HG02938 (cell line): ENCODE measurements around the gene RAMACL.
"Not testable (repeated sequence)": the region's sequence is repeated elsewhere in the genome, so short reads cannot be mapped to it uniquely, and the experiment has no call there.

Source experiments
- ATAC-seq: cut with Tn5 transposase; IDR thresholded peaks from one replicate; pipeline ENCODE4 v1.9.1; 2021; ENCODE audit warnings: mild to moderate bottlenecking, moderate library complexity; ENCODE audit not compliant: unreplicated experiment

Gene RAMACL

DNA sequence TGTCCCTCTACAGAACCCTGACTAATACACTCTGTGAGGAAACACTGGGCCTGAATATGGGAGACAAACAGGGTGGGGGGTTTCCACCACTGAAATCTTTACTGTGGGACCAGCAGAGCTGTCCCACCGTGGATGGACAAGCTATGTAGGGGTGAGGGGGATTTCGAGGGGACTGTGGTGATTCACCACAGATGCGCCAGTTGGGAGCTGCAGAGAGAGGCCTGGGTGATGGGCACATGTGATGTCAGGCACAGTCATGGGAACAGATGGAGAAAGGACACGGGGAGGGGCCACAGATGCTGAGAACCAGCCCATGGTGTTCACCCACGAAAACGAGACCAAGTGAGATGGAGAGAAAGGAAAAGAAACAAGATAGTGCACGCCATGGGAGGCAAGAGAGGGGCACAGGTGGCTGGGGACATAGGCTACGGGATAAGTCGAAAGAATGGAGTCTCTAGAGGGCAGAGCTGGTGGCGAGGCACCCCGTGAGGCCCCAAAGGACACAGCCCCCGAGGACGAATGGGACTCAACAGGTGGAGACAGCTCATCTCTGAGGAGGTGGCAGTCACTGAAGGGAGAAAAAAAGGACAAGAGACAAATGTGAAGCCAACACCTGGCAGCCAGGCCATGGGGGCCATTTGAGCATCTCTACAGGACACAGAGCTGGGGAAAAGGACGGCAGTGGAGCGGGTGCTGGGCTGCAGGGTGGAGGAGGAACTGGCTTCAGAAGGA, 10.5 kb upstream of the RAMACL start:
- ATAC-seq: no peak

DNA sequence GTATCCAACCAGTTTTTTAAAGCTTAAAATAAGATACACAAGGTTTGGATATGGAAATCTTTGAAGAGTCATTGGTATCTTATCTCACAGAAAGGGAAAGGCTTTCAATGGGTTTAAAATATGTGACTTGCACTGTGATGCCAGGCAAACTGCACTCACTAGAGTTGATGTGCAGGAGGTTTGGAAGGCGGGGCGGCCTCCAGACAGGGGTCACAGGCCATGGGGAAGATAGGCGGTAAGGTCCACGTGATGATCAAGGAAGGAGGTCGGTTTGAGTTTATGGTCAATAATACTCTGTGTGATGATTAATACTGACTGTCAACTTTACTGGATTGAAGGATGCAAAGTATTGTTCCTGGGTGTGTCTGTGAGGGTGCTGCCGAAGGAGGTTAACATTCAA, 9.5 kb upstream of the RAMACL start:
- ATAC-seq: no peak

DNA sequence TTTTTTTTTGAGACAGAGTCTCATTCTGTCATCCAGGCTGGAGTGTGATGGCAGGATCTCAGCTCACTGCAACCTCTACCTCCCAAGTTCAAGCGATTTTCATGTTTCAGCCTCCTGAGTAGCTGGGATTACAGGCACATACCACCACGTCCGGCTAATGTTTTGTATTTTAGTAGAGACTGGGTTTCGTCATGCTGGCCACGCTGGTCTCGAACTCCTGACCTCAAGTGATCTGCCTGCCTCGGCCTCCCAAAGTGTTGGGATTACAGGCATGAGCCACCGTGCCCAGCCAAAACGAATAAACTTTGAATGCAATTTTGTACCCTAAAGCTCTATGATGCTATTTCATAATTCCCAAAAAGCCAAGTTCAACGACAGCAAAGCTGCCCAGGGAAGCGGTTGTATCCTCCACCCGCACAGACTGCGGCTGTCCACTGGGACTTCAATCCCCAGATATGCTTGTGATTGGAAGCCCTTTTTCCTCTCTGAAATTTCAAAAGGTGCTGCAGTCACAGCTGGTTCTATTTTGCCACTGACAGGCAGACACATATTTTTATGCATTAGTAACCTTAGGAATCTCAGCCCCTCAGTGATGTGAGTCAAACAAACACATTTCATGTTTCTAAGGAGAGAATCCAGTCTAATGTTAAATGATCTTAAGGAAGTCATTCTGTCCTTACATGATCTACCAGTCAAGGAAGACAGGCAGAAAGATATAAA, 8.7 kb upstream of the RAMACL start:
- ATAC-seq: no peak

DNA sequence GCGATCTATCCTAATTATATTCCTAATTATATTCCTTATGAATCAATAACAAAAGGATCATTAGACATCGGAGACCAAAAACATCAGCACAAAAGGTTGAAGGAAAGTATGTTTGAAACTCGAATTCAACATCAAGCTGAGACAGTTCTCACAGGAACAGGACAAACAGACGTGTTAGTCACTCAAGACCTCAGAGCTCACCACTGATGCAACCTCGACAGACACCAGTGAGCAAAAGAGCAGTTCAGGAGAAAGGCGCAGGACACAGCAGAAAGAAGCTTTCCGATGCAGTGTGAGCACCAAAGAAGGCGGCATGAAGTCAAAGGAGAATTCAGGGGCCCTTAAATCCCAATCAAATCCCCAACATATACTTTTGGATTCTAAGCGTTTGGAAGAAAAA, 6.3 kb upstream of the RAMACL start:
- ATAC-seq: no peak

DNA sequence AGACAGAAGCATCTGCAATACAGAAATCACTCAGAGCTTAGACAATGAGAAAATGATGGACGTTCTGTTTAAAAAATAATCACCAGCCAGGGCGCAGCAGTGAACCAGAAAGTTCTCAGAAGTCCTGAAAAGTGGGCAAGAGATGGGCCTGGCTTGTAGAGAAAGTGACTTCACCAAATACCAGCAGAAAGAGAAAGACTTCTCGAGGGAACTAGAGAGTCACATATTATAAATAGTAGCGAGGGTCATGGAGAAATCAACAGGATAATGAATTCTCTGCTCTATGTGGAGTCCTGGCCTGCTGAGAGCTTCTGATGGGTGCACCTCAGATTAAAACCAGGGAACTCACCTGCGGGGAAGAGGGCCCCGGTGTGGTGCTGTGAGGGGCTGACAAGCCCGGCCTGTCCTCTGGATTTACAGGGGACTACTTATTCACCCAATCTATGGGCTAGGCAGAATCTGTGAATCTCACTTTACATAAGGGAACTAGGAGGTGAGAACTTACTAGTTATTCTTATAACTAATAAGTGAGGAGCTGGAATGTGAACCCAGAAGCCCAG, 5.6 kb upstream of the RAMACL start:
- no peak for ATAC-seq

DNA sequence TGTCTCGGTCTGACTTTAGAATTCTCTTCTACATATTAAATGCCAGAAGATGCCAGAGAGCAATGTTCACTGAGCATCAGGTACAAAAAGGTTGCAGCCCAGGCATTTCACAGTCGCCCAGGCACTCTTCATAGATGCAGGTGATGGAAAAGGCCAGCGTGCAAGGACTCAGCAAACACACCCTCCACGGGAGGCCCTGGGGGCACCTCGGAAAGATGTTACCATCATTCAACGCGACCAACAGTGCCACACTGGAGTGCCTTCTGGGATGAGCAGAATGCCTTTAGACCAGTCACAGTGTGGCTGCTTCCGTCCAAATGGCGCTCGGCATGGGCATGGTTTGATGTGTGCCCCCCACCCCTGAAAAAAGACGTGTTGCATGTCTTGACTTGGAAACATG, 4.5 kb upstream of the RAMACL start:
- no peak for ATAC-seq

DNA sequence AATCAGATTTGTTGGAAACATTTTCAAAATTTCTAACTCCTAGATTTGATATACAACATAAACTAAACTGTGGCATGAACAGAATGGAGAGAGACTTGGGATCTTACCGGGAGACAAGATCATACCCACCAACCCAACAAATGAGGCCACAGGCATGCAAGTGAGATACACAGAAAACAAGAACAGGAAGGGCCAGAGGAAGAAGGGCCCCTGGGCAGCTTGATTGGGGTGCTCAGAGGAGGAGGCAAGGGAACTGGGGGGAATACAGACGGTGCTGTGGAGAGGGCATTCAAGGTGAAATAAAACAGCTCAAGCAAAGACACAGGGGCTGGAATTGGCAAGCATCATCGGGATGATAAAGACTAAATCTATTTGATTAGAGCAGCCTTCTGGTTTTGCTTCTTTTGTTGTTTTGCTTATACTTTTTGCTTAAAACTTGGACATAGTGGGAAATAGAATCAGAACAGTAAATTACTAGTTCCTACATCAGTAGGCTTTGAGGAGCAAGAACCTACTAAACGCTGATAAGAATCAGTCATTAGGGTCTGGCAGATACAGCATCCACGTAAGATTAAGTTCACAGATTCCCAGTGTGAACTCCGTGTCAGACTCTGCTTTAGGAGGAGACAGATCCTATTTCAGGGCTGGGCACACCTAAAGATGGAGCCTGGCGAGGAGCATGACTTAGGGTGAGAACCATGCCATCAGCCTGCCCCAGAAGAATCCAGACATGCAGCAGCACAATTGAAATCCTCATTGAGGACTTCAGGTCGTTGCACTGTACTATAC, 3.5 kb upstream of the RAMACL start:
- no peak for ATAC-seq

DNA sequence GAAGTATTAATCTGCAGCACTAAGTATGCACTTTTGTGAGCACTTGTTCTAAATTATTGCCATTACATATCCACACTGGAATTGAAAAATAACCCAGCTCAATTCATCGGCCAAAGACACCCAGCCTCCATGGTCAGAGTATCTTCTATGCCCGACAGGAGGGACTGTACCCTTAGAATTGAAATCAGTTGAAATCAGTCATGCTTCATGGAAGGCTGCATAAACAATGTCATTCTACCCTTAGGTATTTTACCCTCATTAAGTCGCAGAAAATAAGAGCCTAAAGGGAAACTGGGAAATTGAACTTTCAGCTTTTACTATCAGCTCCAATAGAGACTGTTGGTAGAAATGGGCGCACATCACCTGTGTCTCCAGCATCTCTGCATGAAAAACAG, 2.9 kb upstream of the RAMACL start:
- no peak for ATAC-seq

DNA sequence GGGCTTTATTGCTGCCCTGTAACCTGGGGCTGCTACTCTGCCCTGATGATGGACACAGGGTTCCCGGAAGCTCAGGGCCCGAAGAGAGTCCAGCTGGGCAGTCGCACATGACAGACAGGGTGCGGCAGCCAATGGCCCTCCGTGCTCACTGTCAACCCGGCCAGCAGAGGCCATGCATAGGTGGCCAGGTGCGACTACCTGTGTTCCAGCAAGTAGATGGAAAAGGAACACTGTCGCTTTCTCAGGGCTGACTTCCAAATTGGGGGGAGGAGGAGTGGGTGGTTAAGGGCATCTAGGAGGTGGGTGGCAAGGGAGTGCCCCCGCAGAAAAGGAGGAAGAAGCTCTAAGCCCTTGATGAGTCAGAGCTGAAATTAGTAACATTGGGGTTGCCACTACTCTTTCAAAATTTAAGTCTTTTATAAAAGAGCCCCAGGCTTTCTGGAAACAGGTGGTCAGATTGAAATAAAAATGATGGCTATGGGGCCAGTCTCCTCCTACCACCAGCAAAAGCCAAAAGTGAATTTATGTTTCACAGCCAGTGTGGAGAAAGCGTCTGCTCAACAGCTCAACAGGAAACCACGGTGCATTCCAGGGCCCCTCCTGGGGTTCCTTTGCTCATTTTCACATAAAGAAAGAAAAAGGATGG, 2.3 kb upstream of the RAMACL start:
- ATAC-seq: no peak

DNA sequence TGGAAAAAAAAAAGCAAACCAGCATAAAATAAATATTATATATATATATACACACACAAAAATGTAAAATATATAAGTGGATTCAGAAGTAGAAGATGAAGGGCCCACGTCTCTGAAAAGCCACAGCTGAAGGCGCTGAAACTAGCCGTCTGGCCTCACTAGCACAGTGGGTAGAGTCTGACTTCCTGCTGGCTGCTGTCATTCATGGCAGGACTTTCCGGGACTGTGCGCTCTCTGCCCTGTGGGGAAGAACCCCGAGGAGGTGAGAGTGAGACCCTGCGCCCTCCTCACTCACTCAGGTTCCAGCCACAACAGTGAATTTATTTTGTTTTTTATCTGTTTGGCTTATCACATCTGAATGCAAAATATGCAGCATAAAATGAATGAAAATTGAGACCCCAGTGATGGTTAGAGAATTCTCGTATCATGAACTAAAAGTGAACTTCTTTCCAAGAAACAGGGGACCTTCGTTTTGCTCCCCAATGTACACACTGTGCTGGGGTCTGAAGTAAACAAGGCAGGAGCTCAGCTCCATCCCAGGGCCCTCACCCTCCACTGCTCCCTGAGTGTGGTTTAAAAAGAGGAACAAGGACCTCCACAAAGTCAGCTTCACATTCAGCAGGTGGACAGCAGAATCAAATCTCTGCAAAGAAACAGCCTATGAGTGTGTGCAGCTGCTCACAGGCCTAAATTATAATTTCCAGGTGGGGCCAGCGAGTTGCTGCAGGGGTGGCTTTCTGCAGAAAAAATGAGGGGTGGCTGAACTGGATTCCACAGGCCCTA, 1.3 kb upstream of the RAMACL start:
- peak; percentile 85 for ATAC-seq

DNA sequence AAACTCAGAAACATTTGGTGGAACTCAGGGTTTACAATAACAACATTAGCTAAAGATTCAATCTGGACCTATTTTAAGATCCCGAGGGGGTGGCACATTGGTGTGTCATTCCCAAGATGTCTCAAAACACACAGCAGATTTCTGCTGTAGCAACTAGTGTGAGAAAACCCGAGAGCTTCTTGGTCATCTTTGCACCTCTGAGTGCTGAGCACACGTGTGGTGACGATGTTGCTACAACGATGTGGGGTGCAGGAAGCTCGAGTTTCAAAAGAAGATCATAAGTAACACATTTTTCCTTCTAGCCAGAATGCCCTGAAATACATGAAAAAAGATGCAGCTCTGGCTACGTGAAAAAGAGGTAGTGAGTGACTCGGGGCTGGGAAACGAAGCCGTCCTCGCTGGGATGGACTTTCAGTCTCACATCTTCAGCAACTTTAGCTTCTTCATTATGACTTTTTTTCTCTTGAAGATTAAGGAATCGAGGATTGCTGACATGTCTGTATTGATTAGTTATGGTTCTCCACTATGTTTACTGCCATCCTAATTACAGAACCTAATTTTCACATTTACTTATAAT, 1.5 kb downstream of the RAMACL start:
- ATAC-seq: no peak

DNA sequence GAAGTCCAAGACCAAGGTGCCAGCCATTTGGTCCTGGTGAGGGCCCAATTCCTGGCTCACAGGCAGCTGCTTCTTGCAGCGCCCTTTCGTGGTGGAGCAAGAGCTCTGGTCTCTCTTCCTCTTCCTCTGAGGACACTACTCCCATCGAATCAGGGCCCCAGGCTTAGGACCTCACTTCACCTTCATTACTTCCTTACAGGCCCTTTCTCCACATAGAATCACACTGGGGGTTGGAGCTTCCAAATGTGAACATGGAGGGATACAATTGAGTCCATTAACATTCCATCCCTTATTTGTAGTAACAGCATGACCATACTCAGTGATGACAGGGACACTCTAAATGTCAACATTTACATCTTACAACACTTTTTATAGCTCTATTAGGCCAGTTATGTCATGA, 2.3 kb downstream of the RAMACL start:
- ATAC-seq: no peak

DNA sequence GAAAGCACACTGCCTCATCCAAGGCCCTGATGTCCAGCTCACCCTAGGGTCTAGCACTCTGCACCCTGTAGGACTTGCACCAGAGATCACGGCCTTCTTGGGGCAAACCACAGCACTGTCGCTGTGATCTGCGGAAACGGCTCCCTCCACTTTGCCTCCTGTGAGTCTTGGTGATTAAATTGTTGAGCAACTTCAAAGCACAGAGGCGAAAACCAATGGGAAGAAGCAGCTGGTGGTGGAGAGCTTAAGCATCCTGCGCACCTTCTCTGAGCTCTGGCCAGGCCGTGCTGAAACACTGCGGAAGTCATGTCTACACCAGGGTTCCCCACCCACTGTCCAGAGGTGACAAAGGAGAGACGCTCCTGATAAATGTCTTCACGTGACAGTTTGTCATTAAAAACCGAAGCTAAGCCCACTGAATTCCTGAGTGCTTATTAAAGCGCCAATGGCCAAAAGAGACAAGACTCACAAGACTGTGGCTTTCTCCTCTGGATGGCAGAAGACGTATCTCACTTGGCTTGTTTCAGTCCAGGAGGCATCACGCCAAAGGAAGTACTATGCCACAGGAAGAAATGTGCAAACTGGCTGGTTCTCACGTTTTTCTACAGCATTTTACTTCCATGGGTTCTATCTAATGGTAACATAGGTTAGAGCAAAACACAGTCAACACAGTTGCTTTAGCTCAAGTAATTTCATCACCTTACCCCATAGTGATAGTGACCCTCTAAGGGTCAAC, 3.1 kb downstream of the RAMACL start:
- ATAC-seq: no peak

DNA sequence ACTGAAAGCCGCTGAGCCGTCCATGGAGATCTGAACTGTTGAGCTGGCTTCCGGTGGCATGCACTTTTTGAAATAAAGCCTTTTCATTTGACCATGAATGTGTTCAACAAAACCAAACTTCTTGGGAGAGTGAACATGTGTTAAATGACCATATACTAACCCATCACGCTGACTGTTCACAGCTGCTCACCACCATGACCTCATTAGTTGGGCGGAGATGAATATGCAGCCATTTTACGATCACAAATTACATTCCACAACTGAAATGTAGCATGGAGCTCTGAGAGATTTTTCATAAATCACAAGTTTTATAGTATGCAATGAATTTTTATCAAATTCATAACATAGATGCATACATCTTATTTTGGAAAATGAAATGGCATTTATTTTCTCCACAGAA, 4.2 kb downstream of the RAMACL start:
- ATAC-seq: no peak

DNA sequence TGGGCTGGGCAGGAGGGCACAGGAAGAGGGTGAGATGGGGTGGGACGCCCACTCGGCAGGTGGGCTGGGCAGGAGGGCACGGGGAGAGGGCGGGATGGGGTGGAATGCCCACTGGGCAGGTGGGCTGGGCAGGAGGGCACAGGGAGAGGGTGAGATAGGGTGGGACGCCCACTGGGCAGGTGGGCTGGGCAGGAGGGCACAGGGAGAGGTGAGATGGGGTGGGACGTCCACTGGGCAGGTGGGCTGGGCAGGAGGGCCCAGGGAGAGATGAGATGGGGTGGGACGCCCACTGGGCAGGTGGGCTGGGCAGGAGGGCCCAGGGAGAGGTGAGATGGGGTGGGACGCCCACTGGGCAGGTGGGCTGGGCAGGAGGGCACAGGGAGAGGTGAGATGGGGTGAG, 4.7 kb downstream of the RAMACL start:
- ATAC-seq: not testable (repeated sequence)

DNA sequence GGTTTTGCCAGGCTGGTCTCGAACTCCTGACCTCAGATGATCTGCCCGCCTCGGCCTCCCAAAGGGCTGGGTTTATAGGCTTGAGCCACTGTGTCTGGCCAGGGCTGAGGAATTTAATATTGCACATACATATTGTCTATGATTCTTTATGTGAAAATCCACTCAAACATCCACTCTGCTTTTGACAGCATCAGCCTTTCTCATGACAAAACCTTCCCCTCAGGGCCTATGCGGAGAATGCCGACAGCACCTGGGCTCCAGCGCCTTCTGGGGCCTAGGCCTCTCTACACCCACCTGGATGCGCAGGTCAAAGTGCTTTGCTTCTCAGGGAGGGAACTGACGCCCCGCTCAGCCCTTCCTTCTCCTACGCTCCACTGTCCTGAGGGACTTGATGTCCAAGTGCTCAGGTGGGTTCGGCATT, 5.4 kb downstream of the RAMACL start:
- ATAC-seq: no peak

DNA sequence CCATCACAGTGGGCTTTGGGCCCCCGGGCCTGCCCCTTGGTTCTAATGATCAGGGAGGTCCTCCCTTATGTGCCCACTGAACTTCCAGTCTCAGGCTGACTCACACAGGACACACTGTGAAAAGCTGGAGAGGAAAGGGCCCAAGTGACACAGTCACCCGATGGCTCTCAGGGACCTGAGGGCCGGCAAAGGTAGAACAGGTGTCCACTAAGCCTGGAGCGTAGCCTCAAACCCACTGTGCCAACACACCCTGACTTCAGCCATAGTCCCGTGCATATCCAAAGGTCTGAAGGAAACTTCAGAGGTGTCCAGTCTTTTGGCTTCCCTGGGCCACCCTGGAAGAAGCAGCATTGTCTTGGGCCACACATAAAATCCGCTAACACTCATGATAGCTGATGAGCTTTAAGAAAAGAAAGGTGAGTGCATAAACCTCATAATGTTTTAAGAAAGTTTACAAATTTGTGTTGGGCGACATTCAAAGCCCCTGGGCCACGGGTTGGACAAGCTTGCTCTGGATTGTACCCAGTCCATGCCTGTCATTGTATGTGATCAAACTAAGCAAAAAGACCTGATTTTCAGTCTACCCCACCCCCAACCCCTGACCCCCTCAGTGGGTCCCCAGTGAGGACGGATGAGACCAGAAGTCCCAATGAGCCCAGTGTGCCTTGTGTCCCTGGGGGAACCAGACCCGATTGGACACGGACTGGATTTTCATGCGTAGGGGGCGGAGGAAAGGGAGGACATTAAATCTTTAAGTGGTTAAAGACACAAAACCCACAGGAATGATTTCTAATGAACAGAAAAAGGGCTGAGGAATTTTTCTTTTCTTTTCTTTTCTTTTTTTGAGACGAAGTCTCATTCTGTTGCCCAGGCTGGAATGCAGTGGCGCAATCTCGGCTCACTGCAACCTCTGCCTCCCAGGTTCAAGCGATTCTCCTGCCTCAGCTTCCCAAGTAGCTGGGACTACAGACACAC, 6.1 kb downstream of the RAMACL start:
- ATAC-seq: no peak

DNA sequence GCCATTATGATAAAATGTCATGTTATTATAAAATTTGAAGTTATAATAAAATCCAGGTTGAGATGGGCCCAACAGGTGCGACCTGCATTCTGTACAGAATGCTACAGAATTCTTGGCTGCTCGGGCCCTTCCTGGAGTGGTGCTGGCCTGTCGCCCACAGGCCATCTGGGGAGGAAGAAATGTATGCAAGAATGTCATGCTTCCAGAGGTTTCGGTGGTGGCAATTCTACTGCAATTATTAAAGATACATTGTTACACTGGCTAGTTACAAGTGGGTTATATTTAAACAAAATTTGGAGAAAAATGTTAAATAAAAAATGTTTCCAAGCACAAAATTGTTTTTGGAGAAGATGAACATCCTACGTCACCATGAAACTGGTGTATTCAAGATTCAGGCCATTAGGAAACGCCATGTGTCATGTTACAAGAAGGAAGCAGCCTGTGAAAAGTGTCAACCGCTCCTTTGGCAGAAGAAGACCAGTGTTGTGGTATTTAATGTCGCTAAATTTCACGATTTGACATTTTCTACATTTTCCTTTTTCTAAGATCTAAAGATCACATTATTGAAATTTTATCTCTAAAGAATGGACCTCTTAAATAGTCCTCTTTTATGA, 7.1 kb downstream of the RAMACL start:
- ATAC-seq: no peak
